Activated CD4-positive, CD25-positive, alpha-beta regulatory T cell treated with anti-CD3 and anti-CD28 coated beads, Interleukin-2, amount 50 U/mL, for 24 hours (primary cell): ENCODE results near the gene GATAD2A.
"Not testable (repeated sequence)": the region's sequence is repeated elsewhere in the genome, so short reads cannot be mapped to it uniquely, and the experiment has no call there.

ENCODE experiments used
- ATAC-seq, 2 donors: fragments of 150-1000 bp; cut with Tn5 transposase; one replicate each; pipeline ENCODE4 v1.10.0; 2021; ENCODE audit warnings: mild to moderate bottlenecking in 1 of 2, moderate library complexity in 1 of 2

The GATAD2A gene

GRCh38 chr19:19468424-19469050 is 63.1 kb downstream of the GATAD2A start:
- ATAC-seq, result no peak

- no peak for ATAC-seq
Measured at GRCh38 chr19:19470579-19470978, 65.1 kb downstream of the GATAD2A start.

- no peak for ATAC-seq
Measured at GRCh38 chr19:19471682-19472081, 66.2 kb downstream of the GATAD2A start.

GRCh38 chr19:19472106-19472505 is 66.6 kb downstream of the GATAD2A start:
- not testable (repeated sequence) for ATAC-seq

- ATAC-seq, result no peak
Measured at GRCh38 chr19:19475015-19475765, 69.7 kb downstream of the GATAD2A start.

GRCh38 chr19:19475849-19476828 is 70.7 kb downstream of the GATAD2A start:
- ATAC-seq, result no peak

GRCh38 chr19:19477705-19478383 is 72.4 kb downstream of the GATAD2A start:
- no peak for ATAC-seq

- peak; percentile 48 to 59 for ATAC-seq
Measured at GRCh38 chr19:19480688-19481087, 75.2 kb downstream of the GATAD2A start.

GRCh38 chr19:19482809-19483596 is 77.5 kb downstream of the GATAD2A start:
- ATAC-seq, result peak in 1 of 2 donors; percentile 18

GRCh38 chr19:19485161-19485997 is 79.9 kb downstream of the GATAD2A start:
- ATAC-seq, result no peak

GRCh38 chr19:19485998-19486290 is 80.5 kb downstream of the GATAD2A start:
- no peak for ATAC-seq

GRCh38 chr19:19486343-19487076 is 81.0 kb downstream of the GATAD2A start:
- no peak for ATAC-seq

- no peak for ATAC-seq
Measured at GRCh38 chr19:19487077-19487949, 81.8 kb downstream of the GATAD2A start.

- ATAC-seq, result no peak
Measured at GRCh38 chr19:19487950-19488874, 82.7 kb downstream of the GATAD2A start.

- ATAC-seq, result peak; percentile 88 to 89
Measured at GRCh38 chr19:19488875-19489690, 83.6 kb downstream of the GATAD2A start.

GRCh38 chr19:19489804-19490204 is 84.3 kb downstream of the GATAD2A start:
- ATAC-seq, result peak in 1 of 2 donors; percentile 2
